K562 (cell line): ENCODE measurements around the gene ABLIM2. TPM values are rescaled to one million over a fixed set of nuclear protein-coding genes. Genes with fewer than 3 reads are reported as not detected.

Experiments
- ATAC-seq: fragments of 200-7000 bp; cut with Tn5 transposase; 3 replicates; pipeline ENCODE4 v1.9.1; 2020; ENCODE audit warnings: moderate library complexity
- BruUV-seq: library from RNA; stranded (reverse); fragments of 400-500 nt; replicated peaks from 2 replicates; lab custom pipeline; 2021; lab: Mats Ljungman, UMichigan
- CTCF ChIA-PET: fragments of 300-600 bp; formaldehyde crosslinking; extraction: SDS; loops from one replicate; lab custom pipeline; 2021; ENCODE audit warnings: low intra/inter-chr PET ratio; lab: Yijun Ruan, JAX
- POLR2A ChIA-PET: fragments of 300-600, 350-650 bp; sonication (Branson Sonifier 250); formaldehyde crosslinking; extraction: SDS; loops from one replicate; lab custom pipeline; 2021; ENCODE audit warnings: antibody characterized with exemption, inconsistent platforms; lab: Yijun Ruan, JAX
- DNase-seq, 4 experiments: peaks; one replicate each; pipeline versions ENCODE4 v3.0.0 to v3.0.0-alpha.2; 2011 to 2018; ENCODE audit warnings: low spot score in 3 of 4, mixed read lengths in 3 of 4; ENCODE audit errors: extremely low read depth in 1 of 4
- FAIRE-seq: peaks from 2 replicates; lab custom pipeline; 2011; peaks lifted over from hg19 to GRCh38; lab: Jason Lieb, UNC
- H2AFZ ChIP-seq: 2 replicates; pipeline ENCODE4 v1.6.0; 2011; ENCODE audit warnings: low read depth, low read length, control low read depth, inconsistent platforms
- H3K27ac ChIP-seq: fragments of 200-600 bp; 3 replicates; pipeline ENCODE4 v1.8.0; 2011; ENCODE audit warnings: low read depth, mild to moderate bottlenecking, control low read depth, inconsistent platforms, low read length, moderate library complexity, mixed read lengths; ENCODE audit errors: extremely low read depth
- H3K27me3 ChIP-seq, 2 experiments: fragments of 300-600 bp in 1 of 2; 2 replicates in 1 of 2; 3 replicates in 1 of 2; pipeline versions ENCODE4 v1.6.0 to v1.8.0; 2011; ENCODE audit warnings: inconsistent platforms in 2 of 2, low read length in 2 of 2, mild to moderate bottlenecking in 1 of 2, mixed read lengths in 1 of 2, moderate library complexity in 1 of 2; ENCODE audit not compliant: control insufficient read depth in 2 of 2, insufficient read depth in 2 of 2
- H3K36me3 ChIP-seq: fragments of 300-600 bp; 3 replicates; pipeline ENCODE4 v1.8.0; 2011; ENCODE audit warnings: mild to moderate bottlenecking, low read length, inconsistent platforms; ENCODE audit not compliant: control insufficient read depth, insufficient read depth
- H3K4me1 ChIP-seq, 2 experiments: fragments of 200-600 bp in 1 of 2; replicated peaks in 1 of 2; 2 replicates in 1 of 2; 3 replicates in 1 of 2; pipeline versions ENCODE4 v1.5.1 to v1.8.0; 2011; ENCODE audit warnings: inconsistent platforms in 2 of 2, low read length in 2 of 2, mild to moderate bottlenecking in 1 of 2, mixed read lengths in 1 of 2, moderate library complexity in 1 of 2; ENCODE audit not compliant: control insufficient read depth in 2 of 2, insufficient read depth in 2 of 2
- H3K4me2 ChIP-seq: 2 replicates; pipeline ENCODE4 v1.6.1; 2011; ENCODE audit warnings: low read length, control low read depth, inconsistent platforms, mixed read lengths; ENCODE audit not compliant: insufficient read depth
- H3K4me3 ChIP-seq: fragments of 200-600 bp; sonication (generic), shearing (Covaris generic); 2 replicates; pipeline ENCODE4 v1.5.1; 2016; ENCODE audit warnings: control low read depth, inconsistent platforms
- H3K79me2 ChIP-seq: fragments of 200-600 bp; 3 replicates; pipeline ENCODE4 v1.8.0; 2011; ENCODE audit warnings: low read length, inconsistent platforms; ENCODE audit not compliant: control insufficient read depth, insufficient read depth
- H3K9ac ChIP-seq, 2 experiments: 2 replicates each; pipeline versions ENCODE4 v1.6.0 to v1.6.1; 2011; ENCODE audit warnings: low read depth in 2 of 2, low read length in 2 of 2, control low read depth in 1 of 2, inconsistent platforms in 1 of 2, mild to moderate bottlenecking in 1 of 2, mixed read lengths in 1 of 2; ENCODE audit not compliant: insufficient read depth in 1 of 2
- H3K9me1 ChIP-seq: one replicate; pipeline ENCODE4 v1.6.0; 2011; ENCODE audit warnings: inconsistent platforms, mild to moderate bottlenecking, low read length, moderate library complexity; ENCODE audit not compliant: control insufficient read depth, insufficient read depth
- H3K9me3 ChIP-seq: replicated peaks from 2 replicates; pipeline ENCODE4 v1.5.1; 2011; ENCODE audit warnings: low read depth, low read length, inconsistent platforms; ENCODE audit not compliant: control insufficient read depth, insufficient read depth
- H4K20me1 ChIP-seq: replicated peaks from 2 replicates; pipeline ENCODE4 v1.6.1; 2011; ENCODE audit warnings: low read length, inconsistent platforms, mixed read lengths; ENCODE audit not compliant: control insufficient read depth, insufficient read depth
- ADNP ChIP-seq: fragments of 200-800 bp; sonication (Bioruptor generic); IDR thresholded peaks from 2 replicates; pipeline ENCODE4 v1.6.1; 2016; ENCODE audit warnings: missing genetic modification characterization, missing compliant biosample characterization
- BRD9 ChIP-seq: fragments of 450-650 bp; IDR thresholded peaks from 2 replicates; pipeline ENCODE4 v1.6.1; 2018; ENCODE audit warnings: low read depth; ENCODE audit not compliant: partially characterized antibody
- CC2D1A ChIP-seq: fragments of 450-650 bp; IDR thresholded peaks from 2 replicates; pipeline ENCODE4 v1.6.1; 2017; ENCODE audit warnings: mild to moderate bottlenecking
- CEBPG ChIP-seq, 3 experiments: fragments of 200-800 bp in 1 of 3; sonication (Bioruptor generic) in 1 of 3; sonication (generic) in 1 of 3; formaldehyde crosslinking in 1 of 3; IDR thresholded peaks in 2 of 3; conservative IDR thresholded peaks in 1 of 3; 2 replicates each; pipeline versions ENCODE4 v1.6.1 to v1.8.0; 2016 to 2022; ENCODE audit warnings: missing compliant biosample characterization in 2 of 3, missing genetic modification characterization in 2 of 3, mild to moderate bottlenecking in 1 of 3, missing genetic modification reagents in 1 of 3
- FOXA1 ChIP-seq: fragments of 450-650 bp; IDR thresholded peaks from 2 replicates; pipeline ENCODE4 v1.6.1; 2016; ENCODE audit warnings: mild to moderate bottlenecking, borderline replicate concordance
- HDAC6 ChIP-seq: IDR thresholded peaks from 2 replicates; pipeline ENCODE4 v1.6.1; 2012; ENCODE audit warnings: low read depth, mild to moderate bottlenecking, control low read depth, inconsistent platforms, low read length, moderate library complexity
- NCOR1 ChIP-seq: fragments of 450-650 bp; IDR thresholded peaks from 2 replicates; pipeline ENCODE4 v1.6.1; 2016; ENCODE audit warnings: mild to moderate bottlenecking, moderate library complexity
- PHB2 ChIP-seq: fragments of 450-650 bp; IDR thresholded peaks from 2 replicates; pipeline ENCODE4 v1.6.1; 2017; ENCODE audit warnings: low read depth
- PHF20 ChIP-seq: fragments of 450-650 bp; IDR thresholded peaks from 2 replicates; pipeline ENCODE4 v1.6.1; 2018; ENCODE audit not compliant: partially characterized antibody
- PHTF2 ChIP-seq: fragments of 250-450 bp; sonication (Bioruptor Pico); IDR thresholded peaks from 2 replicates; pipeline ENCODE4 v1.5.0; 2021; ENCODE audit warnings: mild to moderate bottlenecking
- RCOR1 ChIP-seq, 2 experiments: IDR thresholded peaks; 2 replicates each; pipeline ENCODE4 v1.6.1; 2012; ENCODE audit warnings: low read depth in 2 of 2, low read length in 2 of 2, borderline replicate concordance in 1 of 2, improper control_type of control experiment in 1 of 2
- ZNF75A ChIP-seq: fragments of 450-650 bp; formaldehyde crosslinking; IDR thresholded peaks from 2 replicates; pipeline ENCODE4 v1.4.0; 2020; ENCODE audit warnings: mild to moderate bottlenecking
- ZNF785 ChIP-seq: fragments of 250-450 bp; sonication (Bioruptor Pico); IDR thresholded peaks from 2 replicates; pipeline ENCODE4 v1.4.0; 2020; ENCODE audit warnings: mild to moderate bottlenecking
- WGBS: fragments of 100-300 bp; shearing (Covaris generic); methylation state at CpG from one replicate; pipeline ENCODE4 v1.1.6; 2016; ENCODE audit warnings: low coverage, mixed read lengths; ENCODE audit not compliant: insufficient coverage; ENCODE audit errors: missing lambda C conversion rate; 5-methylcytosine and 5-hydroxymethylcytosine counted together
- in situ Hi-C: fragments of 300-500 bp; cut with MboI; formaldehyde crosslinking; loops from 4 replicates; pipeline ENCODE4 v1.15.0; 2018; ENCODE audit warnings: inconsistent platforms, mixed read lengths
- intact Hi-C: fragments of 100-400 bp; cut with micrococcal nuclease; formaldehyde crosslinking; loops from 2 replicates; pipeline ENCODE4 v1.14.2; 2022
- polyA plus RNA-seq, 8 experiments: library from polyadenylated mRNA; depleted of rRNA in 4 of 8; stranded (reverse) in 5 of 8; unstranded in 3 of 8; fragments of >200 nt; fragmentation: Nextera tagmentation in 2 of 8; fragmentation: Illumina TruSeq in 1 of 8; extraction: Ambion mirVana in 2 of 8; extraction: Trizol in 1 of 8; gene quantifications; 2 replicates each; pipeline versions ENCODE4 v1.2.1 to v1.2.3, GENCODE V29; 2011 to 2014; ENCODE audit warnings: inconsistent platforms in 1 of 8, missing spikeins in 1 of 8
- total RNA-seq, 7 experiments: library from RNA; depleted of rRNA in 6 of 7; stranded (reverse); fragments of >200 nt in 6 of 7; fragmentation: Illumina TruSeq in 2 of 7; extraction: Trizol in 2 of 7; gene quantifications; 2 replicates each; pipeline versions ENCODE4 v1.2.1 to v1.2.3, GENCODE V29; 2011 to 2021; ENCODE audit warnings: low replicate concordance in 1 of 7
- TF ChIP-seq, protein P1 (sequence below): sonication (generic); formaldehyde crosslinking; IDR thresholded peaks from 2 replicates; pipeline ENCODE4 v1.8.0; 2022; ENCODE audit warnings: mild to moderate bottlenecking, missing genetic modification reagents

ABLIM2 gene
- total and polyA plus RNA-seq, 9 of the 15 experiments (the other 6 are each of a cell fraction or from before 2014, with no cell fraction given), result not detected

DNA sequence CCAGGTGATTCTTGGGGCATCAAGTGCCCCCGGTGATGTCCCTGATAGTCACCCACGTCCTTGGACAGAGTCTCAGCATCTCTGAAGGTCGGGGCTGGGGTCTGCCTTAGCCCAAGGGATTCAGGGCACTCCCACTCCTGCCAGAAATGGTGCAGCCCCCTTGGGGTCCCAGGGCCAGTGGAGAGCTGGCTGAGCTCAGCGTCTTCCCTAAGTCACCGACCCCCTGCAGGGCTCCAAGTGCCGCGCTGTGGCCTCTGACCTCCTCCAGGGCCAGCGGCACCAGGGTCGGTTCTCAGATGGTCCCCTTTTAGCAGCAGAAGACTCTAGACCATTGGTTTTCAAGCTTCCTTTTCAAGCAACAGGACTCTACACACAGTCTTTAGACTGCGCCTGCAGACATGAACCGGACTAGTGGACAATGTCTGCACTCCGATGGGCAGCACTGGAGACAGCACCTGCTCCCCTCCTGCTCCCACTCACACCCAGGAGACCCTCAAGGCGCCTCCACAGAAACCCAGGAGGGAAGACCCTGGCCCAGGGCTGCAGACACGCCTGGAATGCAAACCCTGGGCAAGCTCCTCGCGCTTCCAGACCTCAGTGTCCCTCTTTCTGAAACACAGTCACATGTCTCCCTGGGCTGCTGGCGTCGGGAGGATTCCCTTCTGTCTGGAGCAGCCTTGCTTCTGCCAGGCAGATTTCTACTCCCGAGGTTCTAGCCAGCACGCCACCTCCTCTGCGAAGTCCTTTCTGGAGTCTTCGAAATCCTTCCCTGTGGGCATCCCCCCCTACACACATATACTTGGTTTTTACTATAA, 53.9 kb downstream of the ABLIM2 start (continued):
- TF ChIP-seq, protein P1, sequence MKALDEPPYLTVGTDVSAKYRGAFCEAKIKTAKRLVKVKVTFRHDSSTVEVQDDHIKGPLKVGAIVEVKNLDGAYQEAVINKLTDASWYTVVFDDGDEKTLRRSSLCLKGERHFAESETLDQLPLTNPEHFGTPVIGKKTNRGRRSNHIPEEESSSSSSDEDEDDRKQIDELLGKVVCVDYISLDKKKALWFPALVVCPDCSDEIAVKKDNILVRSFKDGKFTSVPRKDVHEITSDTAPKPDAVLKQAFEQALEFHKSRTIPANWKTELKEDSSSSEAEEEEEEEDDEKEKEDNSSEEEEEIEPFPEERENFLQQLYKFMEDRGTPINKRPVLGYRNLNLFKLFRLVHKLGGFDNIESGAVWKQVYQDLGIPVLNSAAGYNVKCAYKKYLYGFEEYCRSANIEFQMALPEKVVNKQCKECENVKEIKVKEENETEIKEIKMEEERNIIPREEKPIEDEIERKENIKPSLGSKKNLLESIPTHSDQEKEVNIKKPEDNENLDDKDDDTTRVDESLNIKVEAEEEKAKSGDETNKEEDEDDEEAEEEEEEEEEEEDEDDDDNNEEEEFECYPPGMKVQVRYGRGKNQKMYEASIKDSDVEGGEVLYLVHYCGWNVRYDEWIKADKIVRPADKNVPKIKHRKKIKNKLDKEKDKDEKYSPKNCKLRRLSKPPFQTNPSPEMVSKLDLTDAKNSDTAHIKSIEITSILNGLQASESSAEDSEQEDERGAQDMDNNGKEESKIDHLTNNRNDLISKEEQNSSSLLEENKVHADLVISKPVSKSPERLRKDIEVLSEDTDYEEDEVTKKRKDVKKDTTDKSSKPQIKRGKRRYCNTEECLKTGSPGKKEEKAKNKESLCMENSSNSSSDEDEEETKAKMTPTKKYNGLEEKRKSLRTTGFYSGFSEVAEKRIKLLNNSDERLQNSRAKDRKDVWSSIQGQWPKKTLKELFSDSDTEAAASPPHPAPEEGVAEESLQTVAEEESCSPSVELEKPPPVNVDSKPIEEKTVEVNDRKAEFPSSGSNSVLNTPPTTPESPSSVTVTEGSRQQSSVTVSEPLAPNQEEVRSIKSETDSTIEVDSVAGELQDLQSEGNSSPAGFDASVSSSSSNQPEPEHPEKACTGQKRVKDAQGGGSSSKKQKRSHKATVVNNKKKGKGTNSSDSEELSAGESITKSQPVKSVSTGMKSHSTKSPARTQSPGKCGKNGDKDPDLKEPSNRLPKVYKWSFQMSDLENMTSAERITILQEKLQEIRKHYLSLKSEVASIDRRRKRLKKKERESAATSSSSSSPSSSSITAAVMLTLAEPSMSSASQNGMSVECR (CRISPR knock-in tag), result no peak

DNA sequence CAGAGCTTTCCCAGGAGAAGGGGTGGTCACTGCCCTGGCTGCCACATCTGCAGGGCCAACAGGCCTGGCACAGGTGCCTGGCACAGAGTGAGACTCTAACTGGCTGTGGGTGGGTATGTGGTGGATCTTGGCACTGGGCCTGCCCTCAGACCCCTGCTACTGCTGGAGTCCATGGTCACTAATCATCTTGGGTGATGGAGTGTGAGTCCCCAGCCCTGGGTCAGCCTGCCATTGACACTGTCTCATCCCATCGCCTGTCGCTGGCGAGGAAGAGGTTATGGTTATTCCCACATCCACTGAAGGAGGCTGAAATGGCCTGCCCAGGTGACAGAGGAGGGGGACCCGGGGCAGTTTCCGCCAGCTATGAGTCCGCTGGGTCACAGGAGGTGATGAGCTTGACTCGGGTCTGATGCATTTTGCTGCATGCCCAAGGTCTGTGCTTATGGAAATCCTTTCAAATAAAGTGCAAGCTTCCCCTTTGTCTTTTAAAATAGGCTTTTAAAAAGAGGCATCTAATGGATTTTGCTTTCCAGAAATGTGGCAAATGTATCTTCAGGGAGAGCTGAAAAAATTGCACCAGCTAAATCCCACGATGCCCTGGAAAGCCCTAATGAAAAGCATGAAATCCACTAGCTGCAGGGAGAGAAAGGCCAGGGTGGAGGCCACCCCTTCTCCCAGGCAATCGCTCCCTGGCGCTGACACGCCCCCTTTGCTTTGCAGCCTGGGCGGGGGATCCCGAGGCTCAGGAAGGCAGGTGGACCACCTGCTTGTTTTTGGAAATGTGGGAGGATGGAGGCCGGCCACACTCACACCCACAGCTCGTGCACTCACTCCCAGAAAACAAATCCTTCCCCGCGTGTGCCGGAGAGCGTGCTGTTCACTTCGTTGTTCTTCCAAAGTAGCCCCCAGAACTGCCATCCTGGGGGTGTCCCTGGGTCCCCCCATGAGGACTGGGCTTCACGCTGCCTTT, 54.9 kb downstream of the ABLIM2 start:
- Histone ChIP-seq H3K9ac (no peak overlapping the region), H3K4me2 (no peak overlapping the region), H3K9me3 (no peaks in the 10 kb centered on the region), H4K20me1 (peaks cover 7% of the 10 kb centered on the region; the same call in 1 of the 2 replicates), H3K4me1 (peaks cover 0 to 5% of the 10 kb centered on the region in 2 experiments; a peak in 2 of 5 replicates), H3K36me3 (no peaks in the 10 kb centered on the region), H3K27ac (no peak overlapping the region), H3K79me2 (no peaks in the 10 kb centered on the region), H2AFZ (no peak overlapping the region), H3K27me3 (peaks cover 24 to 73% of the 10 kb centered on the region in 2 experiments; a peak in 4 of 5 replicates), H3K4me3 (no peak overlapping the region), H3K9me1 (no peaks in the 10 kb centered on the region)
- POLR2A ChIA-PET, result interaction anchor here (0.6 kb wide), 1 partner anchor 11 kb away, joined by 3 read pairs; no protein-coding TSS in a partner anchor
- FAIRE-seq, result no peak
- ATAC-seq, result no peak
- CTCF ChIA-PET, result no interaction called here
- whole genome bisulfite sequencing, result under 1% methylated on average over 21 of the region's 21 CpGs
- in situ Hi-C loops (no loop called here), intact Hi-C loops (no loop called here)
- DNase-seq, result no peak
- no TSS peak for BruUV-seq
- TF ChIP-seq HDAC6 (no peak), CC2D1A (no peak), PHB2 (no peak), BRD9 (no peak), ZNF75A (CRISPR knock-in tag) (no peak), PHTF2 (CRISPR knock-in tag) (no peak), ADNP (no peak), NCOR1 (no peak), CEBPG (CRISPR knock-in tag; IDR thresholded peaks at IDR 0.05) (no peak), CEBPG (tag; conservative IDR thresholded peaks at IDR 0.05 in 1 of 2, IDR thresholded peaks at IDR 0.05 in 1 of 2) (no peak), ZNF785 (no peak), FOXA1 (no peak), PHF20 (no peak), RCOR1 (IDR thresholded peaks at IDR 0.05; ENCODE audit: borderline replicate concordance in 1 of 2, low read depth in 2 of 2, low read length in 2 of 2) (no peak)
